ENCODE measurements around the gene SLAMF6.
"Not testable (repeated sequence)": the region's sequence is repeated elsewhere in the genome, so short reads cannot be mapped to it uniquely, and the experiment has no call there.

The SLAMF6 gene

GRCh38 chr1:160500321-160500990 lies 22.6 kb downstream of the SLAMF6 start:
- DNase-seq, result no peak

- DNase-seq, result no peak
Measured at GRCh38 chr1:160499631-160500030, 23.4 kb downstream of the SLAMF6 start.

GRCh38 chr1:160498301-160499065 lies 24.6 kb downstream of the SLAMF6 start:
- not testable (repeated sequence) for DNase-seq

GRCh38 chr1:160496334-160496733 lies 26.7 kb downstream of the SLAMF6 start:
- no peak for DNase-seq

- DNase-seq, result no peak
Measured at GRCh38 chr1:160494620-160495019, 28.4 kb downstream of the SLAMF6 start.

GRCh38 chr1:160492617-160493016 lies 30.4 kb downstream of the SLAMF6 start:
- DNase-seq, result no peak

- no peak for DNase-seq
Measured at GRCh38 chr1:160491981-160492380, 31.1 kb downstream of the SLAMF6 start.

GRCh38 chr1:160491017-160491416 lies 32.0 kb downstream of the SLAMF6 start:
- no peak for DNase-seq

GRCh38 chr1:160489513-160490261 lies 33.4 kb downstream of the SLAMF6 start:
- no peak for DNase-seq

GRCh38 chr1:160488347-160489058 lies 34.6 kb downstream of the SLAMF6 start:
- DNase-seq, result no peak

GRCh38 chr1:160486453-160486852 lies 36.6 kb downstream of the SLAMF6 start:
- DNase-seq, result no peak

- DNase-seq, result no peak
Measured at GRCh38 chr1:160483505-160484185, 39.4 kb downstream of the SLAMF6 start.

- no peak for DNase-seq
Measured at GRCh38 chr1:160481979-160482596, 41.0 kb downstream of the SLAMF6 start.

GRCh38 chr1:160480781-160481180 lies 42.3 kb downstream of the SLAMF6 start:
- DNase-seq, result peak in 1 of 4 experiments; percentile 16

- not testable (repeated sequence) for DNase-seq
Measured at GRCh38 chr1:160479091-160479490, 44.0 kb downstream of the SLAMF6 start.

- no peak for DNase-seq
Measured at GRCh38 chr1:160474392-160475242, 48.4 kb downstream of the SLAMF6 start.

GRCh38 chr1:160472112-160472511 lies 50.9 kb downstream of the SLAMF6 start:
- no peak for DNase-seq

- DNase-seq, result no peak
Measured at GRCh38 chr1:160471253-160471652, 51.8 kb downstream of the SLAMF6 start.

- DNase-seq, result no peak
Measured at GRCh38 chr1:160467576-160467975, 55.5 kb downstream of the SLAMF6 start.

GRCh38 chr1:160466961-160467360 lies 56.1 kb downstream of the SLAMF6 start:
- no peak for DNase-seq

GRCh38 chr1:160465123-160465522 lies 57.9 kb downstream of the SLAMF6 start:
- no peak for DNase-seq

All from activated naive CD4-positive, alpha-beta T cell (primary cell).